Measurements from ENCODE around the gene TMEM178A.
"Not testable (repeated sequence)": the region's sequence is repeated elsewhere in the genome, so short reads cannot be mapped to it uniquely, and the experiment has no call there.

The TMEM178A gene

GRCh38 chr2:39708003-39708402 lies 42.3 kb downstream of the TMEM178A start:
- no peak overlapping the region for H3K27ac Mint-ChIP-seq
- peaks cover 0 to 4% of the 10 kb centered on the region in 2 donors for H3K9me3 Mint-ChIP-seq
- peaks cover 6% of the 10 kb centered on the region for H3K27me3 Mint-ChIP-seq
- DNase-seq (no peak), ATAC-seq (no peak)
- no peaks in the 10 kb centered on the region for H3K4me1 Mint-ChIP-seq
- no peak overlapping the region for H3K4me3 Mint-ChIP-seq

GRCh38 chr2:39710807-39711206 lies 45.1 kb downstream of the TMEM178A start:
- H3K27me3 Mint-ChIP-seq: peaks cover 18% of the 10 kb centered on the region
- no peak overlapping the region for H3K27ac Mint-ChIP-seq
- no peaks in the 10 kb centered on the region for H3K4me1 Mint-ChIP-seq
- no peak for ATAC-seq
- DNase-seq: no peak
- H3K9me3 Mint-ChIP-seq: peaks cover 0 to 4% of the 10 kb centered on the region in 2 donors
- H3K4me3 Mint-ChIP-seq: no peak overlapping the region

GRCh38 chr2:39712953-39713352 lies 47.2 kb downstream of the TMEM178A start:
- ATAC-seq (no peak), DNase-seq (no peak)
- Mint-ChIP-seq H3K9me3 (peaks cover 0 to 2% of the 10 kb centered on the region in 2 donors), H3K4me3 (no peak overlapping the region), H3K27ac (peak overlapping the region in 1 of 2 donors; percentile 11), H3K4me1 (no peaks in the 10 kb centered on the region), H3K27me3 (peaks cover 18% of the 10 kb centered on the region)

GRCh38 chr2:39715095-39715494 lies 49.4 kb downstream of the TMEM178A start:
- peaks cover 19% of the 10 kb centered on the region for H3K27me3 Mint-ChIP-seq
- H3K4me3 Mint-ChIP-seq: no peak overlapping the region
- no peaks in the 10 kb centered on the region for H3K4me1 Mint-ChIP-seq
- H3K27ac Mint-ChIP-seq: no peak overlapping the region
- DNase-seq (no peak), ATAC-seq (no peak)
- H3K9me3 Mint-ChIP-seq: no peaks in the 10 kb centered on the region

- Mint-ChIP-seq H3K27ac (no peak overlapping the region), H3K27me3 (peaks cover 26% of the 10 kb centered on the region), H3K4me1 (no peaks in the 10 kb centered on the region), H3K9me3 (no peaks in the 10 kb centered on the region), H3K4me3 (no peak overlapping the region)
- DNase-seq (no peak), ATAC-seq (no peak)
These were observed 50.1 kb downstream of the TMEM178A start for GRCh38 chr2:39715822-39716221.

GRCh38 chr2:39717067-39717466 lies 51.4 kb downstream of the TMEM178A start:
- ATAC-seq (no peak), DNase-seq (no peak)
- Mint-ChIP-seq H3K27me3 (peaks cover 26% of the 10 kb centered on the region), H3K9me3 (no peaks in the 10 kb centered on the region), H3K4me1 (no peaks in the 10 kb centered on the region), H3K27ac (no peak overlapping the region), H3K4me3 (no peak overlapping the region)

- H3K4me1 Mint-ChIP-seq: no peaks in the 10 kb centered on the region
- H3K27me3 Mint-ChIP-seq: peaks cover 19% of the 10 kb centered on the region
- no peak for DNase-seq
- ATAC-seq: no peak
- no peak overlapping the region for H3K27ac Mint-ChIP-seq
- no peaks in the 10 kb centered on the region for H3K9me3 Mint-ChIP-seq
- no peak overlapping the region for H3K4me3 Mint-ChIP-seq
These were observed 52.8 kb downstream of the TMEM178A start for GRCh38 chr2:39718483-39718882.

GRCh38 chr2:39719317-39719716 lies 53.6 kb downstream of the TMEM178A start:
- Mint-ChIP-seq H3K4me3 (no peak overlapping the region), H3K27ac (no peak overlapping the region), H3K27me3 (peaks cover 13% of the 10 kb centered on the region), H3K4me1 (no peaks in the 10 kb centered on the region), H3K9me3 (no peaks in the 10 kb centered on the region)
- ATAC-seq: no peak
- no peak for DNase-seq

- no peak for DNase-seq
- Mint-ChIP-seq H3K27me3 (peaks cover 8% of the 10 kb centered on the region), H3K4me3 (no peak overlapping the region), H3K4me1 (peaks cover 2% of the 10 kb centered on the region), H3K9me3 (no peaks in the 10 kb centered on the region), H3K27ac (no peak overlapping the region)
- no peak for ATAC-seq
These were observed 55.3 kb downstream of the TMEM178A start for GRCh38 chr2:39720970-39721369.

GRCh38 chr2:39723497-39723896 lies 57.8 kb downstream of the TMEM178A start:
- Mint-ChIP-seq H3K27ac (no peak overlapping the region), H3K27me3 (peaks cover 8% of the 10 kb centered on the region), H3K4me3 (no peak overlapping the region), H3K4me1 (peaks cover 12% of the 10 kb centered on the region), H3K9me3 (no peaks in the 10 kb centered on the region)
- ATAC-seq: no peak
- DNase-seq: no peak

- no peak for ATAC-seq
- H3K27me3 Mint-ChIP-seq: peaks cover 8% of the 10 kb centered on the region
- no peaks in the 10 kb centered on the region for H3K9me3 Mint-ChIP-seq
- no peak for DNase-seq
- H3K27ac Mint-ChIP-seq: no peak overlapping the region
- peaks cover 12% of the 10 kb centered on the region for H3K4me1 Mint-ChIP-seq
- no peak overlapping the region for H3K4me3 Mint-ChIP-seq
These were observed 58.5 kb downstream of the TMEM178A start for GRCh38 chr2:39723946-39724827.

- peaks cover 12% of the 10 kb centered on the region for H3K4me1 Mint-ChIP-seq
- ATAC-seq (no peak), DNase-seq (no peak)
- H3K9me3 Mint-ChIP-seq: no peaks in the 10 kb centered on the region
- H3K27ac Mint-ChIP-seq: no peak overlapping the region
- H3K27me3 Mint-ChIP-seq: peaks cover 8% of the 10 kb centered on the region
- H3K4me3 Mint-ChIP-seq: no peak overlapping the region
These were observed 59.1 kb downstream of the TMEM178A start for GRCh38 chr2:39724828-39725144.

GRCh38 chr2:39725401-39725800 lies 59.7 kb downstream of the TMEM178A start:
- no peaks in the 10 kb centered on the region for H3K9me3 Mint-ChIP-seq
- no peak overlapping the region for H3K4me3 Mint-ChIP-seq

GRCh38 chr2:39728085-39728484 lies 62.4 kb downstream of the TMEM178A start:
- H3K27ac Mint-ChIP-seq, H3K9me3 Mint-ChIP-seq, H3K27me3 Mint-ChIP-seq, DNase-seq, H3K4me3 Mint-ChIP-seq, ATAC-seq: not testable (repeated sequence)
- peaks cover 12% of the 10 kb centered on the region for H3K4me1 Mint-ChIP-seq

More at GRCh38 chr2:39725401-39725800, 59.7 kb downstream of the TMEM178A start:
- Mint-ChIP-seq H3K27me3 (peaks cover 4% of the 10 kb centered on the region), H3K27ac (no peak overlapping the region), H3K4me1 (peaks cover 12% of the 10 kb centered on the region)
- ATAC-seq (no peak), DNase-seq (no peak)

- Mint-ChIP-seq H3K4me3 (no peak overlapping the region), H3K4me1 (peaks cover 12% of the 10 kb centered on the region), H3K27ac (no peak overlapping the region), H3K27me3 (no peaks in the 10 kb centered on the region), H3K9me3 (peaks cover 0 to 2% of the 10 kb centered on the region in 2 donors)
- peak; percentile 15 to 37 for DNase-seq
- peak; percentile 69 for ATAC-seq
These were observed 63.2 kb downstream of the TMEM178A start for GRCh38 chr2:39728941-39729351.

- Mint-ChIP-seq H3K4me3 (no peak overlapping the region), H3K27ac (no peak overlapping the region)
- DNase-seq: no peak
These were observed 64.6 kb downstream of the TMEM178A start for GRCh38 chr2:39730276-39730675.

More at GRCh38 chr2:39730276-39730675, 64.6 kb downstream of the TMEM178A start:
- Mint-ChIP-seq H3K9me3 (peaks cover 0 to 11% of the 10 kb centered on the region in 2 donors), H3K27me3 (no peaks in the 10 kb centered on the region), H3K4me1 (peaks cover 12% of the 10 kb centered on the region)
- no peak for ATAC-seq
